Measurements from ENCODE around the gene FNBP1.

DNA sequence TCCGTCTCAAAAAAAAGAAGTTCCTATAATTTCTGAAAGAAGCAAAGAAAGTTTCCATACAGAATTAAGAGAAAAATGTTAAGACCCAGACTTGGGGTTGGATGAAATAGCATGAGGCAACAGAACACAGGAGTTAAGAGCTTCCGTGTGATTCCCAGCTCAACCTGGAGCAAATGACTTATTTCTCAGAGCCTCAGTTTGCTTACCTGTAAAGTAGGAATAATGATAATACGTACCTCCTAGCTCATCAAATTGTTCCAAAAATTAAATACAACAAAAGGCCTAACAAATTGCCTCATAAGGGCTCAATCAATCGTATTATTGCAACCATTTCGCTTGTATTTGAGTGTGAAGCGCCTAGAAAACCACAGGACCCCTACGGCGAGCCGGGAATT is 10.1 kb upstream of the FNBP1 start:
- TF ChIP-seq, protein P1, sequence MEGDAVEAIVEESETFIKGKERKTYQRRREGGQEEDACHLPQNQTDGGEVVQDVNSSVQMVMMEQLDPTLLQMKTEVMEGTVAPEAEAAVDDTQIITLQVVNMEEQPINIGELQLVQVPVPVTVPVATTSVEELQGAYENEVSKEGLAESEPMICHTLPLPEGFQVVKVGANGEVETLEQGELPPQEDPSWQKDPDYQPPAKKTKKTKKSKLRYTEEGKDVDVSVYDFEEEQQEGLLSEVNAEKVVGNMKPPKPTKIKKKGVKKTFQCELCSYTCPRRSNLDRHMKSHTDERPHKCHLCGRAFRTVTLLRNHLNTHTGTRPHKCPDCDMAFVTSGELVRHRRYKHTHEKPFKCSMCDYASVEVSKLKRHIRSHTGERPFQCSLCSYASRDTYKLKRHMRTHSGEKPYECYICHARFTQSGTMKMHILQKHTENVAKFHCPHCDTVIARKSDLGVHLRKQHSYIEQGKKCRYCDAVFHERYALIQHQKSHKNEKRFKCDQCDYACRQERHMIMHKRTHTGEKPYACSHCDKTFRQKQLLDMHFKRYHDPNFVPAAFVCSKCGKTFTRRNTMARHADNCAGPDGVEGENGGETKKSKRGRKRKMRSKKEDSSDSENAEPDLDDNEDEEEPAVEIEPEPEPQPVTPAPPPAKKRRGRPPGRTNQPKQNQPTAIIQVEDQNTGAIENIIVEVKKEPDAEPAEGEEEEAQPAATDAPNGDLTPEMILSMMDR (IDR thresholded peaks at IDR 0.05): no peak
- TF ChIP-seq CHD2 (IDR thresholded peaks at IDR 0.05; ENCODE audit: low read length, partially characterized antibody): no peak
- TF ChIP-seq, protein P2, sequence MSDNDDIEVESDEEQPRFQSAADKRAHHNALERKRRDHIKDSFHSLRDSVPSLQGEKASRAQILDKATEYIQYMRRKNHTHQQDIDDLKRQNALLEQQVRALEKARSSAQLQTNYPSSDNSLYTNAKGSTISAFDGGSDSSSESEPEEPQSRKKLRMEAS (IDR thresholded peaks at IDR 0.05; ENCODE audit: low read depth): no peak
- no peak for TF ChIP-seq TEAD4 (IDR thresholded peaks at IDR 0.05; ENCODE audit: borderline replicate concordance, insufficient read depth)
